Measurements from ENCODE around the gene PLCB1.
"Not testable (repeated sequence)": the region's sequence is repeated elsewhere in the genome, so short reads cannot be mapped to it uniquely, and the experiment has no call there.

PLCB1 gene

DNA sequence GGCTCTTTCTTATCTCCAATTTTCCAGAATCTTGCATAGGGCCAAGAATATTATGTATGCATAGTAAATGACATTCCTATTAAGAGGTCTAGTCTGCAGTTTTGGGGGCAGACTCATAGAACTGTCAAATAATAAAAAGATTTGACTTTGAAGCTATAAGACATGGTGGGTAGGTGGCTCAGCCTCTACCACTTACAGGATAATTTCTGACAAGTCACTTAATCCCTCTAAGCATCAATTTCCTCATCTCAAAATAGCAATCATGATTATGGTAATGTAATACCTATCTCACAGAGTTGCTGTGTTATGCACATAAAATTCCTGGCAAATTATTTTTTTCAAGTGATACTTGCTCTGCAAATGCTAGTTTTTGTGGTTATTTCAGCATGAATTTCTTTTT lies 329.1 kb downstream of the PLCB1 start:
- DNase-seq (ENCODE audit: low read depth) = no peak
- TF ChIP-seq CTCF (IDR thresholded peaks at IDR 0.05; ENCODE audit: low read depth, low read length, missing control alignments) = no peak
- H3K4me3 ChIP-seq (ENCODE audit: low read depth, low read length) = no peak overlapping the region

DNA sequence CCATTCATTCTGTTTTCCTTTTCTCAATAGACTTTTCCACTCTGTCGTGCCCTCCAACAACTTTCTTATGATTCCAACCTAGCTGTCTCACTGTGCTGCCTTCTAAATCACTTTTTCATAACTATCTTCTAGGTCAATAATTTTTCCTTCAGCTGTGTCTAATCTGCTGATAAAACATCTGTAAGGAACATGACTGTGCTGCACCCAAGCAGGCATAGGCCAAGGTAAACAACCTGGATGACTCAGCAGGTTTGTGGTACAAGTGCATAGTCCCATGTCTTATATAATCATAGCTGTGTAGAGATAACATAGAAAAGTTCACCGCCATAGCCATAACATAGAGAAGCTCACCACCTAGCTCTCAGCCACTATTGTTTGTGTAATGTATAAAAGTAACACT lies 332.3 kb downstream of the PLCB1 start:
- no peak for TF ChIP-seq CTCF (IDR thresholded peaks at IDR 0.05; ENCODE audit: low read depth, low read length, missing control alignments)
- DNase-seq (ENCODE audit: low read depth) = no peak
- no peak overlapping the region for H3K4me3 ChIP-seq (ENCODE audit: low read depth, low read length)

GRCh38 chr20:8466781-8467180 lies 334.7 kb downstream of the PLCB1 start:
- DNase-seq (ENCODE audit: low read depth); H3K4me3 ChIP-seq (ENCODE audit: low read depth, low read length): not testable (repeated sequence)

DNA sequence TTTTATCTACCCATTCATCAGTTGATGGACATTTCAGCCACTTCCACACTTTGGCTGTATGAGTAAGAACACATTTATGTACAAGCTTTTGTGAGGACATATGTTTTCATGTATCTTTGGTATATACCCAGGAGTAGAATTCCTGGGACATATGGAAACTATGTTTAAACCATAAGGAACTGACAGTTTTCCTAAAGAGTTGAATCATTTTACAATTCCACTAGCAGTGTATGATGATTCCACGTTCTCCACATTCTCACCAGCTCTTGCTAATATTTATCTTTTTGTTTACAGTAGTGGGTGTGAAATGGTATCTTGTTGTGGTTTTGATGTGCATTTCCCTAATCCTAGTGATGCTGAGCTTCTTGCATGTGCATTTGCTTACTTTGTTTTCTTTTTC lies 338.1 kb downstream of the PLCB1 start:
- no peak overlapping the region for H3K4me3 ChIP-seq (ENCODE audit: low read depth, low read length)
- DNase-seq (ENCODE audit: low read depth) = no peak
- no peak for TF ChIP-seq CTCF (IDR thresholded peaks at IDR 0.05; ENCODE audit: low read depth, low read length, missing control alignments)

GRCh38 chr20:8471465-8471864 lies 339.4 kb downstream of the PLCB1 start:
- no peak for TF ChIP-seq CTCF (IDR thresholded peaks at IDR 0.05; ENCODE audit: low read depth, low read length, missing control alignments)
- no peak for DNase-seq (ENCODE audit: low read depth)

DNA sequence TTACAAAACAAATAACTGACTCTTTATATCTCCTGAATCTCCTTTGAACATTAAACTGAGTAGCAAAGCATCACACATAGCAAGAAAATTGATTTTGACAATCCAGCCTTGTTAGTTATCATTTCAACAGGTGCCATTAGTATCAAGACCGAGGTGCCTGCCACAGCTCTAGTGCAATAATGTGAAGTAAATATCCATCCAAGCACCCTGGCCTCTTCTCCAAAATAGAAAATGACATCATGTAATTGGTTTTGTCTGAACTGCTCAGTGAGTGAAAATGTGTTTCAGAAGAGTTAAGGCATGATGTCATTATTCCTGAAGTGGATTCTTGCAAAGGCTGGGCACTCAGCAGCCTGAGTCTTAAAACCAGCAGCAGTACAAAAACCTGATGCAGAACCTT lies 341.4 kb downstream of the PLCB1 start:
- no peak overlapping the region for H3K4me3 ChIP-seq (ENCODE audit: low read depth, low read length)
- DNase-seq (ENCODE audit: low read depth) = no peak
- no peak for TF ChIP-seq CTCF (IDR thresholded peaks at IDR 0.05; ENCODE audit: low read depth, low read length, missing control alignments)

More at GRCh38 chr20:8471465-8471864, 339.4 kb downstream of the PLCB1 start:
- no peak overlapping the region for H3K4me3 ChIP-seq (ENCODE audit: low read depth, low read length)

DNA sequence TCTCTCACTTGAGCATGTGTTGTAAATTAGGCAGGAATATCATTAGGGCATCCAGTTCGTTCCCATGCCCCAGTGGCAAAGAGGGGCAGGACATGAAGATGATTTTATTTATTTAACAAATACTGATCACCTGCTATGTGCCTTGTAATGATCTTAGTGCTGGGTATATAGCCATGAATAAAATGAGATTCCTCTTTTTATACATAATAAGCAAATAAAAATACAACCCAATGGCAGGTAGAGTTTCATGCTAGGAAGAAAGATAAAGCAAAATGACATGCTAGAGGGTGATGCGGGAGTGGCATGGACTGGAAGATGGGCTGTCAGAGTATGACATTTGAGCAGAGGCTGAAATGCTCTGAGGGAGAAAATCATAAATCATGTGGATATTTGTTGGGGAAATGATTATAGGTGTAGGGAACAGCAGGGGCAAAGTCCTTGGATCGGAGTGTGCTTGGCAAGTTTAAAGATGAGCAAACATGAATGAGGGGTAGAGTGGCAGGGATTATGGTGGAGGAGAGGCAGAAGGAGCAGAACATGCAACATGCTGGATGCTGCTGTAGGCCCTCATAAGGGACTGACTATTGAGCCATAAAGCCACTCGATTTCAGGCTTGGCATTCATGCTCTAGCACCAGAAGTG lies 342.1 kb downstream of the PLCB1 start:
- no peak overlapping the region for H3K4me3 ChIP-seq (ENCODE audit: low read depth, low read length)
- DNase-seq (ENCODE audit: low read depth) = no peak

More for the DNA sequence above, 342.1 kb downstream of the PLCB1 start:
- TF ChIP-seq CTCF (IDR thresholded peaks at IDR 0.05; ENCODE audit: low read depth, low read length, missing control alignments) = no peak
